GM21723 (cell line): ENCODE results near the gene GGA3.
A peak's percentile ranks its signal among the peaks of the same experiment; 100 is the strongest.

Source experiments
- ATAC-seq: cut with Tn5 transposase; IDR thresholded peaks from one replicate; pipeline ENCODE4 v1.9.1; 2021; ENCODE audit warnings: mild to moderate bottlenecking, moderate library complexity; ENCODE audit not compliant: unreplicated experiment

Gene GGA3

GRCh38 chr17:75250009-75250471 is 11.4 kb downstream of the GGA3 start:
- ATAC-seq, result peak; percentile 79

GRCh38 chr17:75249564-75249963 is 11.8 kb downstream of the GGA3 start:
- no peak for ATAC-seq

GRCh38 chr17:75246404-75246803 is 15.0 kb downstream of the GGA3 start:
- no peak for ATAC-seq

- ATAC-seq, result no peak
Observed at GRCh38 chr17:75245011-75245410, 16.4 kb downstream of the GGA3 start.

GRCh38 chr17:75244133-75244866 is 17.1 kb downstream of the GGA3 start:
- ATAC-seq, result no peak

- ATAC-seq, result peak; percentile 40
Observed at GRCh38 chr17:75242461-75243042, 18.9 kb downstream of the GGA3 start.

GRCh38 chr17:75241996-75242460 is 19.4 kb downstream of the GGA3 start:
- no peak for ATAC-seq

- ATAC-seq, result no peak
Observed at GRCh38 chr17:75241502-75241901, 19.9 kb downstream of the GGA3 start.

- no peak for ATAC-seq
Observed at GRCh38 chr17:75241143-75241430, 20.3 kb downstream of the GGA3 start.

- ATAC-seq, result no peak
Observed at GRCh38 chr17:75240394-75241142, 20.8 kb downstream of the GGA3 start.

- no peak for ATAC-seq
Observed at GRCh38 chr17:75239778-75240393, 21.5 kb downstream of the GGA3 start.

- ATAC-seq, result no peak
Observed at GRCh38 chr17:75239214-75239613, 22.2 kb downstream of the GGA3 start.

GRCh38 chr17:75238684-75239191 is 22.7 kb downstream of the GGA3 start:
- ATAC-seq, result no peak

GRCh38 chr17:75238020-75238580 is 23.3 kb downstream of the GGA3 start:
- no peak for ATAC-seq

GRCh38 chr17:75237100-75238014 is 24.0 kb downstream of the GGA3 start:
- no peak for ATAC-seq

- no peak for ATAC-seq
Observed at GRCh38 chr17:75232786-75233185, 28.6 kb downstream of the GGA3 start.

- no peak for ATAC-seq
Observed at GRCh38 chr17:75231741-75232464, 29.5 kb downstream of the GGA3 start.

- no peak for ATAC-seq
Observed at GRCh38 chr17:75231071-75231470, 30.3 kb downstream of the GGA3 start.

GRCh38 chr17:75228847-75229246 is 32.6 kb downstream of the GGA3 start:
- no peak for ATAC-seq
